Thoracic aorta (tissue), 2 donors: Measurements from ENCODE around the gene PDIA6. TPM values are rescaled to one million over a fixed set of nuclear protein-coding genes. Genes with fewer than 3 reads are reported as not detected.

Source experiments
- ATAC-seq: fragments of 150-250 bp; one replicate; pipeline ENCODE4 v1.8.0; 2017; ENCODE audit warnings: low read depth; ENCODE audit not compliant: insufficient number of reproducible peaks, low FRiP score
- DNase-seq: peaks from one replicate; pipeline ENCODE4 v3.0.0-alpha.2; 2020; ENCODE audit warnings: low spot score
- H3K27ac ChIP-seq, 2 donors: fragments of 200-600 bp; sonication (generic); 1 replicate in 1 of 2; 2 replicates in 1 of 2; pipeline ENCODE4 v1.5.1; 2016; ENCODE audit warnings: mild to moderate bottlenecking in 2 of 2, moderate library complexity in 2 of 2
- H3K27me3 ChIP-seq: fragments of 200-600 bp; sonication (generic); replicated peaks from 2 replicates; pipeline ENCODE4 v1.6.0; 2016; ENCODE audit warnings: mild to moderate bottlenecking; ENCODE audit not compliant: insufficient read depth
- H3K36me3 ChIP-seq: fragments of 200-600 bp; sonication (generic); one replicate; pipeline ENCODE4 v1.5.1; 2016
- H3K4me1 ChIP-seq, 2 donors: fragments of 200-600 bp; sonication (generic); 1 replicate in 1 of 2; 2 replicates in 1 of 2; pipeline versions ENCODE4 v1.5.1 to v1.6.0; 2016; ENCODE audit warnings: low read depth in 2 of 2, mild to moderate bottlenecking in 1 of 2; ENCODE audit not compliant: control insufficient read depth in 1 of 2
- H3K4me3 ChIP-seq: fragments of 200-600 bp; sonication (generic); 2 replicates; pipeline ENCODE4 v1.5.1; 2016; ENCODE audit warnings: mild to moderate bottlenecking
- H3K9me3 ChIP-seq: fragments of 200-600 bp; sonication (generic); 2 replicates; pipeline ENCODE4 v1.5.1; 2016
- total RNA-seq, 2 donors: library from RNA; depleted of rRNA; stranded (reverse); fragments of >200 nt; gene quantifications; one replicate each; pipeline versions ENCODE4 v1.1.0 to v1.2.3, GENCODE V29; 2016
- TF ChIP-seq, protein P1 (sequence below): fragments of 200-600 bp; sonication (generic); IDR thresholded peaks from one replicate; pipeline ENCODE4 v1.5.1; 2019; ENCODE audit warnings: antibody characterized with exemption

The PDIA6 gene
- total RNA-seq, 2 donors from 2014 or later = 94.9 to 100 TPM

DNA sequence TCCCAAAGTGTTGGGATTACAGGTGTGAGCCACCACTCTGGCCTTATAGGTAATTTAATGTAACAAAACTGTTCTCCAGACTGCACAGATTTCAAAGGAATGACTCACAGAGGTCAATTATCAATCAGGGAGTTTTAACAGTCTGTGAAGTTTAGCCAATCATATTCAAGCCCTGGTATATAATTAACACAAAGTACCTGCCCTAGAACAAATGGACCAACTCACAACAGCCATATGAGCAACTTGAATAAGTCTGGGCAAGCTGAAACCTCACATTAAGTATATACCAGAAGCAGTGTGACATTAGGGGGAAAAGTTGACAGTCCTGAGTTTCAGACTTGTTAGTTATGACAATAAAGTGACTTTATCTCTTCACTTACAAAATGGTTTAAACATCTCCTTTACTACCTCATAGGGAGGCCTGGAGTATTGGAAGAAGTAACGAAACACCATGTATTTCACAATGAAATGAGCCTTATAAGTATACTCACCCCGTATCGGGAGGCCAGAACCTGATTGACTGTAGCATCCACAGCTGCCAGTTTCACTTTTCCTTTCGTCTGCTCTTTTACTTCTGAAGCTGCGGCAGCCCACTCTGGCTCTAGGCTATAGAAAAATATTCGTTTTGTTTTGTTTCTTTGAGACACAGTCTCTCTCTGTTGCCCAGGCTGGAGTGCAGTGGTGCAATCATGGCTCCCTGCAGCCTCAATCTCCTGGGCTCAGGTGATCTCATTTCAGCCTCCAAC lies 22.2 kb downstream of the PDIA6 start:
- Histone ChIP-seq H3K27ac (no peak overlapping the region), H3K9me3 (no peaks in the 10 kb centered on the region), H3K4me3 (no peak overlapping the region), H3K27me3 (no peaks in the 10 kb centered on the region), H3K36me3 (peaks cover 48% of the 10 kb centered on the region), H3K4me1 (no peaks in the 10 kb centered on the region)
- DNase-seq = no peak
- ATAC-seq = no peak
- TF ChIP-seq, protein P1, sequence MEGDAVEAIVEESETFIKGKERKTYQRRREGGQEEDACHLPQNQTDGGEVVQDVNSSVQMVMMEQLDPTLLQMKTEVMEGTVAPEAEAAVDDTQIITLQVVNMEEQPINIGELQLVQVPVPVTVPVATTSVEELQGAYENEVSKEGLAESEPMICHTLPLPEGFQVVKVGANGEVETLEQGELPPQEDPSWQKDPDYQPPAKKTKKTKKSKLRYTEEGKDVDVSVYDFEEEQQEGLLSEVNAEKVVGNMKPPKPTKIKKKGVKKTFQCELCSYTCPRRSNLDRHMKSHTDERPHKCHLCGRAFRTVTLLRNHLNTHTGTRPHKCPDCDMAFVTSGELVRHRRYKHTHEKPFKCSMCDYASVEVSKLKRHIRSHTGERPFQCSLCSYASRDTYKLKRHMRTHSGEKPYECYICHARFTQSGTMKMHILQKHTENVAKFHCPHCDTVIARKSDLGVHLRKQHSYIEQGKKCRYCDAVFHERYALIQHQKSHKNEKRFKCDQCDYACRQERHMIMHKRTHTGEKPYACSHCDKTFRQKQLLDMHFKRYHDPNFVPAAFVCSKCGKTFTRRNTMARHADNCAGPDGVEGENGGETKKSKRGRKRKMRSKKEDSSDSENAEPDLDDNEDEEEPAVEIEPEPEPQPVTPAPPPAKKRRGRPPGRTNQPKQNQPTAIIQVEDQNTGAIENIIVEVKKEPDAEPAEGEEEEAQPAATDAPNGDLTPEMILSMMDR = no peak

DNA sequence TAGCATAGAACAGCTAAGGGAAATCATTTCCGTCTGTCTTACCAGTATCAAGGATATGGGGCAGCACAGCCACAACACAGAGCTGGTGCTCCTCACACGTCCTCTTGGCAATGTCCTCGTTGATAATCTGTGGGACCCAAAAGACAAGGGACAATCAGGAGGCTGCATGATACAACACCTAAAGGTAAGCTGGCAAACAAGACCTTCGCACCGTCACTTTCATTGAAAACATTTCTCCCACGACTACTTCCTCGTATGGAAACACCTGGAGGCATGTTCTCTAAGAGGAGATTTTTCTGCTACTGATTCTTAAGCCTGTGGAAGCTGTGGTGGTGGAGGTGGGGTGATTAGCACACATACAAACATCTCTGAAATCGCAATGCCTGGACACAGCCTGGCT lies 23.7 kb downstream of the PDIA6 start:
- DNase-seq (no peak), ATAC-seq (no peak)
- Histone ChIP-seq H3K36me3 (peaks cover 57% of the 10 kb centered on the region), H3K4me1 (no peaks in the 10 kb centered on the region), H3K4me3 (no peak overlapping the region), H3K9me3 (no peaks in the 10 kb centered on the region), H3K27ac (no peak overlapping the region), H3K27me3 (no peaks in the 10 kb centered on the region)
- TF ChIP-seq, protein P1 = no peak

DNA sequence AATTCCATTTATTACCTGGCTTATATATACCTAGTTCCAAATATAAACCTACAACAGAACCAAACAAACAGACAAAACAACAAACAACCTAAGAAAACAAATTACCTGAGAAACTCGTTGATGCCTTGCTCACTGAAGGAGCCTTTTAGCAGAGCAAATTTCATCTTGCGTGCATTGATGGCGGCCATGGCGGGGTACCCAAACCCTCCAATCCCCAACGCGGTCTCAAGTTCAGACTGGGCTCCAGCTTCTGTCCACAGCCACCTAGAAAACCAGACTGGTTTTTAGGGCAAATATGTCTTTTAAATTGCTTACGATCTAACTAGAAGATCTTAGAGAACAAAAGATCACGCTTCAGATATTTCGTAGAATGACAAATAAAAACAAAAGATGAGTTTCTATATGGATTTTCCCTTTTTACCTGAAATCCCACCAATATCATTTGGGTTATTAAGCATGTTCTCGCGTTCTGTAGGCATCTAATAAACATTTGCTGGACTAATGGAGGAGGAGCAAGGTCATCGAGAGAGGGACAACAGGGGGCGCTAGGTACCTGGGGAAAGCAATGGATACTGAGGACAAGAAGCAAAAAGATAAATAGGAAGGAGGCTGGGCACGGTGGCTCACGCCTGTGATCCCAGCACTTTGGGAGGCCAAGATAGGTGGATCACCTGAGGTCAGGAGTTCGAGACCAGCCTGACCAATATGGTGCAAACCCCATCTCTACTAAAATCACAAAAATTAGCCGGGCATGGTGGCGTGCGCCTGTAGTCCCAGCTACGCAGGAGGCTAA lies 25.2 kb downstream of the PDIA6 start:
- Histone ChIP-seq H3K27me3 (no peaks in the 10 kb centered on the region), H3K4me1 (no peaks in the 10 kb centered on the region), H3K4me3 (no peak overlapping the region), H3K36me3 (peaks cover 56% of the 10 kb centered on the region), H3K9me3 (no peaks in the 10 kb centered on the region), H3K27ac (no peak overlapping the region)
- DNase-seq (no peak), ATAC-seq (no peak)
- TF ChIP-seq, protein P1 = no peak

DNA sequence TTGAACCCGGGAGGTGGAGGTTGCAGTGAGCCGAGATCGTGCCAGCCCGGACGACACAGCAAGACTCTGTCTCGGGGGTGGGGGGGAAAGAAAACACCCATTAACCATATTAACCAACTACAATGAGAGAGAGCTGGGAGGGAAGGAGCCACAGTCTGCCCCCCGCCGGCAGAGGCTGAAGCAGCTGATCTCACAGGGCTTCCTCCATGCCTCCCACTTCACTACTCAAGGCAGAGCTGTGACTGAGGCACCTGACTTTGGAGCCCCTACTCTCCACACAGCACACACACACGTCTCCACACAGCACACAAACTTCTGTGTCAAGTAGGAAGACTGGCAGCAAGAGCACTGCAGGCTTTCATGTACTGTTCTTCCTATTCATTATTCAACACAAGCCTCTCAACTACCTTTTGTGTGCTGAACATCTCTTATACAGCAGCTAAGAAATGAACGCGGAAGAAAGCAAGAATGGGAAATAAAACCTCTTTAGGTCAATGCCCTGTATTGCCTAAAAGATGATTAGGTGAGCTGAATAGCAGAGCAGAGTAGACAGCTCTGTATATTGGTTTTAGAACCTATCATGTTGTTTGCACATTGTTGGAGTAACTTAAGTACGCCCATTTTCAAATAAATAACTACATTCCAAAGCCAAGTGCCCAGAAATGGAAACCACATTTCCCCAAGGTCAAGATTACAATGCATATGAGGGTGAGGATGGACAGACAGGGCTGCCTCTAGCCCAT lies 26.2 kb downstream of the PDIA6 start:
- no peak overlapping the region for H3K27ac ChIP-seq
- H3K9me3 ChIP-seq = no peaks in the 10 kb centered on the region
- no peaks in the 10 kb centered on the region for H3K27me3 ChIP-seq
- TF ChIP-seq, protein P1 = no peak
- H3K4me3 ChIP-seq = no peak overlapping the region
- DNase-seq (no peak), ATAC-seq (no peak)
- H3K4me1 ChIP-seq = no peaks in the 10 kb centered on the region
- peaks cover 59% of the 10 kb centered on the region for H3K36me3 ChIP-seq

DNA sequence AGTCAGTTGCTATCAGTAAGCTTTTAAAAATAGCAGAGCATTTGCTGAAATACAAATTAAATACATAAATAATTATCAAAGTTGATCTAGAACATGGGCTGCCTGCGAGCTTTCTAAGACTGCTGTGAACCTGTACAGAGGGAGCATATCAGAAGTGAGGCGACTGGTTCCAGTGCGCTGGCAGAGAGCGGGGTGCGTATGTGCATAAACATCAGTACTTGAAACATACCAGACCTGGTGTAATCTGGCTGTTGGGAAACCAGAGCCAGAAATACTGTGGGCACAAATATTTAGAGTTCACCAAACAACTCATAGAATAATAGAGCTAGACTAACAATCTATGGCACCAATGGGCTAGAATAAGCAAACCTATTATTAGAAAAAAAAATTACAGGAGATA lies 27.3 kb downstream of the PDIA6 start:
- no peaks in the 10 kb centered on the region for H3K9me3 ChIP-seq
- H3K4me3 ChIP-seq = no peak overlapping the region
- ATAC-seq = no peak
- no peak overlapping the region for H3K27ac ChIP-seq
- TF ChIP-seq, protein P1 = no peak
- H3K4me1 ChIP-seq = no peaks in the 10 kb centered on the region
- no peak for DNase-seq
- no peaks in the 10 kb centered on the region for H3K27me3 ChIP-seq
- H3K36me3 ChIP-seq = peaks cover 60% of the 10 kb centered on the region
